H1 (cell line): Measurements from ENCODE around the gene CALD1. TPM values are rescaled to one million over a fixed set of nuclear protein-coding genes. Genes with fewer than 3 reads are reported as not detected.
A peak's percentile ranks its signal among the peaks of the same experiment; 100 is the strongest.

Experiments used
- CTCF ChIA-PET: fragments of 300-600 bp; sonication (Branson Sonifier 250); formaldehyde crosslinking; loops from one replicate; lab custom pipeline; 2021; ENCODE audit not compliant: partially characterized antibody; lab: Charles Lee
- POLR2A ChIA-PET: fragments of 300-600 bp; sonication (Branson Sonifier 250); formaldehyde crosslinking; loops from one replicate; lab custom pipeline; 2021; ENCODE audit warnings: inconsistent platforms; ENCODE audit not compliant: partially characterized antibody; lab: Charles Lee
- DNase-seq, 2 experiments: peaks; one replicate each; pipeline versions ENCODE4 v3.0.0 to v3.0.0-alpha.2; 2010 to 2022; ENCODE audit warnings: low spot score in 2 of 2, low read depth in 1 of 2, mixed read lengths in 1 of 2
- FAIRE-seq: peaks from 2 replicates; lab custom pipeline; 2011; peaks lifted over from hg19 to GRCh38; lab: Jason Lieb, UNC
- H2AFZ ChIP-seq: 2 replicates; pipeline ENCODE4 v1.8.1; 2012; ENCODE audit warnings: low read length, inconsistent platforms
- H2AK5ac ChIP-seq: 2 replicates; pipeline ENCODE4 v1.6.1; 2013; ENCODE audit warnings: low read depth, low read length
- H2BK120ac ChIP-seq: replicated peaks from 2 replicates; pipeline ENCODE3; 2013; ENCODE audit warnings: low read depth, low read length, inconsistent platforms
- H2BK12ac ChIP-seq: 2 replicates; pipeline ENCODE4 v1.6.1; 2013; ENCODE audit warnings: low read depth, low read length
- H2BK15ac ChIP-seq: 2 replicates; pipeline ENCODE4 v1.6.1; 2013; ENCODE audit warnings: low read length
- H2BK20ac ChIP-seq: 2 replicates; pipeline ENCODE4 v1.6.1; 2013; ENCODE audit warnings: low read length
- H2BK5ac ChIP-seq: 2 replicates; pipeline ENCODE4 v1.6.1; 2013; ENCODE audit warnings: low read depth, low read length
- H3K14ac ChIP-seq: 2 replicates; pipeline ENCODE4 v1.6.1; 2013; ENCODE audit warnings: inconsistent platforms; ENCODE audit not compliant: insufficient read length
- H3K18ac ChIP-seq: 2 replicates; pipeline ENCODE4 v1.6.1; 2013; ENCODE audit warnings: low read length; ENCODE audit errors: extremely low read depth
- H3K23ac ChIP-seq: 2 replicates; pipeline ENCODE4 v1.6.1; 2013; ENCODE audit warnings: inconsistent platforms; ENCODE audit not compliant: insufficient read length
- H3K23me2 ChIP-seq: 2 replicates; pipeline ENCODE4 v1.6.1; 2013; ENCODE audit warnings: low read depth, low read length
- H3K27ac ChIP-seq: 2 replicates; pipeline ENCODE4 v1.6.1; 2011; ENCODE audit warnings: low read depth, low read length, inconsistent platforms
- H3K27me3 ChIP-seq, 4 experiments: replicated peaks in 1 of 4; 1 replicate in 1 of 4; 2 replicates in 3 of 4; pipeline versions ENCODE4 v1.6.1 to v1.8.1; 2011 to 2013; ENCODE audit warnings: low read length in 3 of 4, mild to moderate bottlenecking in 3 of 4, inconsistent platforms in 2 of 4, mixed read lengths in 2 of 4, moderate library complexity in 1 of 4; ENCODE audit not compliant: control insufficient read depth in 3 of 4, insufficient read depth in 3 of 4; ENCODE audit errors: extremely low read depth in 1 of 4
- H3K36me3 ChIP-seq, 4 experiments: 2 replicates each; pipeline versions ENCODE4 v1.6.1 to v1.8.1; 2011 to 2013; ENCODE audit warnings: mild to moderate bottlenecking in 4 of 4, low read length in 3 of 4, moderate library complexity in 2 of 4, control low read depth in 1 of 4, inconsistent platforms in 1 of 4; ENCODE audit not compliant: insufficient read depth in 4 of 4, control insufficient read depth in 2 of 4
- H3K4ac ChIP-seq: replicated peaks from 2 replicates; pipeline ENCODE3; 2013; ENCODE audit warnings: low read length, low read depth, mixed read lengths, inconsistent platforms; ENCODE audit not compliant: insufficient read length
- H3K4me1 ChIP-seq, 4 experiments: replicated peaks in 1 of 4; 1 replicate in 1 of 4; 2 replicates in 3 of 4; pipeline versions ENCODE4 v1.6.1 to v1.8.1; 2011 to 2013; ENCODE audit warnings: low read length in 3 of 4, inconsistent platforms in 2 of 4, mixed read lengths in 1 of 4; ENCODE audit not compliant: insufficient read depth in 4 of 4, control insufficient read depth in 3 of 4
- H3K4me2 ChIP-seq, 2 experiments: 2 replicates each; pipeline versions ENCODE4 v1.6.1 to v1.8.1; 2011 to 2013; ENCODE audit warnings: low read depth in 2 of 2, low read length in 2 of 2, control low read depth in 1 of 2, inconsistent platforms in 1 of 2, mild to moderate bottlenecking in 1 of 2; ENCODE audit not compliant: insufficient read depth in 1 of 2
- H3K4me3 ChIP-seq, 4 experiments: fragments of 200-600, 300-600 bp in 1 of 4; sonication (generic), shearing (Covaris generic), sonication (Bioruptor Twin) in 1 of 4; 2 replicates each; pipeline versions ENCODE4 v1.5.1 to v1.8.1; 2011 to 2016; ENCODE audit warnings: low read length in 4 of 4, low read depth in 3 of 4, control low read depth in 2 of 4, inconsistent platforms in 2 of 4, mild to moderate bottlenecking in 2 of 4, mixed read lengths in 1 of 4, moderate library complexity in 1 of 4; ENCODE audit not compliant: insufficient read depth in 2 of 4; ENCODE audit errors: extremely low read depth in 1 of 4
- H3K56ac ChIP-seq: replicated peaks from 2 replicates; pipeline ENCODE3; 2013; ENCODE audit warnings: low read depth, mild to moderate bottlenecking, mixed read lengths, low read length, inconsistent platforms; ENCODE audit not compliant: insufficient read length
- H3K79me1 ChIP-seq: 2 replicates; pipeline ENCODE4 v1.6.1; 2013; ENCODE audit warnings: low read depth, low read length, control low read depth
- H3K79me2 ChIP-seq, 2 experiments: 2 replicates each; pipeline versions ENCODE4 v1.6.1 to v1.8.1; 2012 to 2013; ENCODE audit warnings: low read length in 2 of 2, mild to moderate bottlenecking in 2 of 2, inconsistent platforms in 1 of 2; ENCODE audit not compliant: insufficient read depth in 2 of 2, control insufficient read depth in 1 of 2
- H3K9ac ChIP-seq, 4 experiments: replicated peaks in 1 of 4; 1 replicate in 1 of 4; 2 replicates in 3 of 4; pipeline versions ENCODE4 v1.6.1 to v1.8.1; 2011 to 2013; ENCODE audit warnings: low read depth in 3 of 4, low read length in 3 of 4, control low read depth in 2 of 4, mild to moderate bottlenecking in 2 of 4, moderate library complexity in 2 of 4, inconsistent platforms in 1 of 4; ENCODE audit errors: extremely low read depth in 1 of 4
- H3K9me3 ChIP-seq, 2 experiments: 2 replicates each; pipeline versions ENCODE4 v1.6.1 to v1.8.1; 2012 to 2013; ENCODE audit warnings: mild to moderate bottlenecking in 2 of 2, moderate library complexity in 2 of 2, control low read depth in 1 of 2, inconsistent platforms in 1 of 2, low read depth in 1 of 2, low read length in 1 of 2, mixed read lengths in 1 of 2; ENCODE audit not compliant: insufficient read depth in 2 of 2
- H4K20me1 ChIP-seq, 2 experiments: replicated peaks in 1 of 2; 2 replicates each; pipeline versions ENCODE3 to v1.8.1; 2011 to 2013; ENCODE audit warnings: inconsistent platforms in 2 of 2, low read length in 2 of 2, mild to moderate bottlenecking in 1 of 2; ENCODE audit not compliant: insufficient read depth in 2 of 2, control insufficient read depth in 1 of 2
- H4K5ac ChIP-seq: 2 replicates; pipeline ENCODE4 v1.6.1; 2013; ENCODE audit warnings: low read length, low read depth, mixed read lengths, inconsistent platforms; ENCODE audit not compliant: insufficient read length
- H4K8ac ChIP-seq: 2 replicates; pipeline ENCODE4 v1.8.0; 2013; ENCODE audit warnings: mild to moderate bottlenecking, moderate library complexity, low read length, inconsistent platforms; ENCODE audit not compliant: insufficient read depth; ENCODE audit errors: extremely low read depth
- H4K91ac ChIP-seq: replicated peaks from 2 replicates; pipeline ENCODE3; 2013; ENCODE audit warnings: low read length, mixed read lengths, inconsistent platforms; ENCODE audit not compliant: insufficient read length
- ATF2 ChIP-seq: IDR thresholded peaks from 2 replicates; pipeline ENCODE4 v1.6.1; 2012; ENCODE audit warnings: low read length, inconsistent platforms
- BCL11A ChIP-seq, 2 experiments: IDR thresholded peaks; one replicate each; pipeline ENCODE4 v1.6.1; 2011; ENCODE audit warnings: low read depth in 2 of 2, low read length in 2 of 2, mild to moderate bottlenecking in 2 of 2
- CBX5 ChIP-seq: fragments of 300-800, 300-1000 bp; sonication (generic); IDR thresholded peaks from 2 replicates; pipeline ENCODE4 v1.7.1; 2016; ENCODE audit warnings: antibody characterized with exemption, low read length, low read depth
- CEBPB ChIP-seq: IDR thresholded peaks from 2 replicates; pipeline ENCODE4 v1.6.1; 2012; ENCODE audit warnings: low read depth, low read length
- CTBP2 ChIP-seq: IDR thresholded peaks from 2 replicates; pipeline ENCODE4 v1.7.0; 2011; ENCODE audit warnings: borderline replicate concordance, mild to moderate bottlenecking, moderate library complexity, mixed read lengths, low read length; ENCODE audit not compliant: insufficient read depth, insufficient read length
- JUND ChIP-seq: IDR thresholded peaks from 2 replicates; pipeline ENCODE4 v1.6.1; 2011; ENCODE audit warnings: mild to moderate bottlenecking, improper control_type of control experiment, low read length
- POLR2AphosphoS5 ChIP-seq: IDR thresholded peaks from 2 replicates; pipeline ENCODE4 v1.6.1; 2011; ENCODE audit warnings: low read depth, low read length
- SAP30 ChIP-seq: fragments of 300-600 bp; sonication (generic); IDR thresholded peaks from 2 replicates; pipeline ENCODE4 v1.7.1; 2012; ENCODE audit warnings: low read length, moderate library complexity, mild to moderate bottlenecking, inconsistent platforms; ENCODE audit not compliant: insufficient read depth, insufficient replicate concordance
- SIRT6 ChIP-seq: IDR thresholded peaks from one replicate; pipeline ENCODE4 v1.7.1; 2012; ENCODE audit warnings: low read length, inconsistent platforms
- TCF12 ChIP-seq: IDR thresholded peaks from 2 replicates; pipeline ENCODE4 v1.6.1; 2011; ENCODE audit warnings: low read depth, mild to moderate bottlenecking, low read length
- TEAD4 ChIP-seq: IDR thresholded peaks from 2 replicates; pipeline ENCODE4 v1.6.1; 2012; ENCODE audit warnings: low read depth, low read length, inconsistent platforms, mixed read lengths
- WGBS, 2 experiments: shearing (Covaris generic) in 1 of 2; methylation state at CpG; one replicate each; pipeline versions ENCODE4 v1.1.6 to v1.1.7; 2013 to 2015; ENCODE audit warnings: low lambda C conversion rate in 2 of 2, mixed read lengths in 2 of 2, inconsistent platforms in 1 of 2, low coverage in 1 of 2, missing lambda C conversion rate in 1 of 2; ENCODE audit not compliant: insufficient replicate concordance in 2 of 2, insufficient coverage in 1 of 2, insufficient read length in 1 of 2; ENCODE audit errors: extremely low coverage in 1 of 2, missing lambda C conversion rate in 1 of 2; 5-methylcytosine and 5-hydroxymethylcytosine counted together
- polyA plus RNA-seq, 7 experiments: library from polyadenylated mRNA; depleted of rRNA in 3 of 7; stranded (reverse) in 5 of 7; unstranded in 2 of 7; fragments of >200 nt in 5 of 7; fragments of 200-250 nt in 2 of 7; gene quantifications; 1 replicate in 5 of 7; 2 replicates in 1 of 7; 4 replicates in 1 of 7; pipeline versions ENCODE4 v1.2.1 to v1.2.3, GENCODE V29; 2011 to 2013; ENCODE audit warnings: missing spikeins in 2 of 7, mixed read lengths in 2 of 7
- total RNA-seq: library from RNA; stranded (reverse); fragmentation: NEBNext Ultra II Directional; extraction: Animal tissue kit (Norgen Biotek cat#: 25700); gene quantifications from 2 replicates; pipeline ENCODE4 v1.2.1, GENCODE V29; 2021

Gene CALD1
- total and polyA plus RNA-seq, 2 of the 8 experiments (the other 6 are each of a cell fraction or from before 2014, with no cell fraction given): 34.3 to 177 TPM

GRCh38 chr7:134741907-134742635, 37.4 kb upstream of the CALD1 start:
- H4K91ac ChIP-seq: no peak overlapping the region
- no peak overlapping the region for H3K4ac ChIP-seq
- H3K23ac ChIP-seq: no peak overlapping the region
- H3K9ac ChIP-seq: no peak overlapping the region
- no peak overlapping the region for H3K56ac ChIP-seq
- WGBS, 2 experiments: 80% methylated on average over 3 of the region's 3 CpGs; no CpG with 5 or more reads in 1 of the 2 experiments
- ChIA-PET CTCF (interaction anchor here (15.4 kb wide), 1 partner anchor 13 kb away, joined by 249 read pairs; no protein-coding TSS in a partner anchor), POLR2A (no interaction called here)
- H4K8ac ChIP-seq: no peak overlapping the region
- no peak overlapping the region for H2BK120ac ChIP-seq
- no peak overlapping the region for H3K4me2 ChIP-seq
- H3K18ac ChIP-seq: 0 out of 2 replicates have a peak overlapping the region, but pooled peaks have one; percentile 15
- H3K9me3 ChIP-seq: no peaks in the 10 kb centered on the region
- FAIRE-seq: no peak
- no peaks in the 10 kb centered on the region for H3K27me3 ChIP-seq
- H3K4me3 ChIP-seq: no peak overlapping the region
- H3K14ac ChIP-seq: no peak overlapping the region
- H4K5ac ChIP-seq: no peak overlapping the region
- peaks cover 0 to 7% (median 4%) of the 10 kb centered on the region in 4 experiments; a peak in 3 of 7 replicates for H3K4me1 ChIP-seq
- peak in 1 of 2 experiments; percentile 49 for DNase-seq
- no peak overlapping the region for H3K27ac ChIP-seq
- H4K20me1 ChIP-seq: no peaks in the 10 kb centered on the region
- no peaks in the 10 kb centered on the region for H3K79me1 ChIP-seq
- no peaks in the 10 kb centered on the region; the same call in 1 of the 2 replicates for H3K23me2 ChIP-seq
- H2AK5ac ChIP-seq: no peak overlapping the region; the same call in 1 of the 2 replicates
- H2BK15ac ChIP-seq: no peak overlapping the region
- H2BK20ac ChIP-seq: no peak overlapping the region
- no peaks in the 10 kb centered on the region; a peak in 1 of 8 replicates for H3K36me3 ChIP-seq
- H2AFZ ChIP-seq: 0 out of 2 replicates have a peak overlapping the region, but pooled peaks have one; percentile 3
- peak overlapping the region; percentile 30; the same call in 1 of the 2 replicates for H2BK12ac ChIP-seq
- H2BK5ac ChIP-seq: no peak overlapping the region
- no peaks in the 10 kb centered on the region for H3K79me2 ChIP-seq
- peak; percentile 29 for TF ChIP-seq CTBP2
- no peak for TF ChIP-seq SIRT6
- no peak for TF ChIP-seq POLR2AphosphoS5
- no peak for TF ChIP-seq ATF2
- TF ChIP-seq CEBPB: no peak
- TF ChIP-seq TEAD4: peak; percentile 97
- peak; percentile 73; the same call in 1 of the 2 replicates for TF ChIP-seq JUND
- TF ChIP-seq BCL11A (IDR thresholded peaks at IDR 0.05; ENCODE audit: low read depth in 2 of 2, low read length in 2 of 2): no peak
- no peak for TF ChIP-seq CBX5
- 0 out of 2 replicates have a peak, but pooled peaks have one; percentile 55 for TF ChIP-seq TCF12
- no peak for TF ChIP-seq SAP30
